GM12865 (cell line): ENCODE results near the gene BPIFA2.

ENCODE experiments used
- DNase-seq: peaks from one replicate; pipeline ENCODE4 v3.0.0; 2010; ENCODE audit warnings: low read depth
- H3K4me3 ChIP-seq: 2 replicates; pipeline ENCODE4 v1.5.1; 2011; ENCODE audit warnings: mild to moderate bottlenecking, low read depth, low read length, control low read depth
- TF ChIP-seq, protein P1 (sequence below): IDR thresholded peaks from 2 replicates; pipeline ENCODE4 v1.5.1; 2011; ENCODE audit warnings: low read length, control low read depth, low read depth, inconsistent platforms; ENCODE audit not compliant: insufficient read depth; ENCODE audit errors: missing control alignments

Gene BPIFA2

GRCh38 chr20:33217052-33217451 lies 49.1 kb downstream of the BPIFA2 start, which contains the start of gene BPIFA3:
Gene BPIFA3 (plus strand): TSS chr20:33217352. CDS start chr20:33217537, 185 bp downstream.
- DNase-seq, result no peak
- H3K4me3 ChIP-seq, result no peak within 1 kb of the TSS
- TF ChIP-seq, protein P1, sequence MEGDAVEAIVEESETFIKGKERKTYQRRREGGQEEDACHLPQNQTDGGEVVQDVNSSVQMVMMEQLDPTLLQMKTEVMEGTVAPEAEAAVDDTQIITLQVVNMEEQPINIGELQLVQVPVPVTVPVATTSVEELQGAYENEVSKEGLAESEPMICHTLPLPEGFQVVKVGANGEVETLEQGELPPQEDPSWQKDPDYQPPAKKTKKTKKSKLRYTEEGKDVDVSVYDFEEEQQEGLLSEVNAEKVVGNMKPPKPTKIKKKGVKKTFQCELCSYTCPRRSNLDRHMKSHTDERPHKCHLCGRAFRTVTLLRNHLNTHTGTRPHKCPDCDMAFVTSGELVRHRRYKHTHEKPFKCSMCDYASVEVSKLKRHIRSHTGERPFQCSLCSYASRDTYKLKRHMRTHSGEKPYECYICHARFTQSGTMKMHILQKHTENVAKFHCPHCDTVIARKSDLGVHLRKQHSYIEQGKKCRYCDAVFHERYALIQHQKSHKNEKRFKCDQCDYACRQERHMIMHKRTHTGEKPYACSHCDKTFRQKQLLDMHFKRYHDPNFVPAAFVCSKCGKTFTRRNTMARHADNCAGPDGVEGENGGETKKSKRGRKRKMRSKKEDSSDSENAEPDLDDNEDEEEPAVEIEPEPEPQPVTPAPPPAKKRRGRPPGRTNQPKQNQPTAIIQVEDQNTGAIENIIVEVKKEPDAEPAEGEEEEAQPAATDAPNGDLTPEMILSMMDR, result no peak

DNA sequence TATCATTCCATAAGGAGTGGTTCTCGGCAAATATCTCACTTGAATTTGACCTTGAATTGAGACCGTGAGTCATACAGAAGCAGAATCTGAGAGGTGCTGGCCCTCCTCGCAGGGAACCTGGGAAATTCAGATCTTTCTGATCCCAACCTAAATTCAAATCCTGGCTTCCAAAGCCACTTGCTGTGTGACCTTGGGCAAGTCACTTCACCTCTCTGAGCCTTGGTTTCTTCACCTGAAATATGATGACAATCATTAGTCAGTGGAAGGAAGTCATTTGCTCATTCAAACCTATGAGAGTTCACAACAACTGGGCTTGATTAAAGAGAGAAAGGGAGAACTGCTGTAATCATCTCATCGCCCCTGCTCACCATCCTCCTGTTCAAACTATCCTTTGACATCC lies 56.4 kb downstream of the BPIFA2 start:
- DNase-seq, result no peak
- no peak overlapping the region for H3K4me3 ChIP-seq
- TF ChIP-seq, protein P1, result no peak

GRCh38 chr20:33229843-33230242 lies 61.9 kb downstream of the BPIFA2 start:
- TF ChIP-seq, protein P1, result no peak
- H3K4me3 ChIP-seq, result no peak overlapping the region
- DNase-seq, result no peak
